B cell (primary cell): Measurements from ENCODE around the gene PHLDB1.

ENCODE experiments used
- EZH2 ChIP-seq: IDR thresholded peaks from 2 replicates; pipeline ENCODE4 v1.6.1; 2012; ENCODE audit warnings: borderline replicate concordance, low read depth, mild to moderate bottlenecking, moderate library complexity, low read length; ENCODE audit not compliant: insufficient read depth, poor library complexity, severe bottlenecking
- TF ChIP-seq, protein P1 (sequence below): fragments of 200-600 bp; IDR thresholded peaks from one replicate; pipeline ENCODE4 v1.8.0; 2022; ENCODE audit warnings: antibody characterized with exemption, mild to moderate bottlenecking

DNA sequence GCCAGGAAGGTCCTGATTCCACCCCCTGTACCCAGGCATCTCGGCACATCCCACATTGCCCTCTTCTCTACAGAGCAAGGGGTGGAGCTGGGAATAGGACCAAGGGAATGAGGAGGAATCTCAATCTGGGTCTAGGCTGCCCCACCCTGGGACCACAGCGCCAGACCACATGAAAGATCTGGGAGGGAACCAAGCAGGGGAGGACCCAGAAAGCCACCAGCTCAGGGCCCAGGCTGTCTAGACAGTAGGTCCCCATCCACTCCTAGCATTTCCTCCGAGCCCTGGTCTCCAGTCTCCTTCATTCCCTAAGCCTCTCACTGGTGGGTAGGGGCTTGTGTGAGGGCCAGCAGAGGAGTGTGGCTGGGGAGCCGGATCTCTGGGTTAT lies 11.6 kb downstream of the PHLDB1 start:
- TF ChIP-seq, protein P1, sequence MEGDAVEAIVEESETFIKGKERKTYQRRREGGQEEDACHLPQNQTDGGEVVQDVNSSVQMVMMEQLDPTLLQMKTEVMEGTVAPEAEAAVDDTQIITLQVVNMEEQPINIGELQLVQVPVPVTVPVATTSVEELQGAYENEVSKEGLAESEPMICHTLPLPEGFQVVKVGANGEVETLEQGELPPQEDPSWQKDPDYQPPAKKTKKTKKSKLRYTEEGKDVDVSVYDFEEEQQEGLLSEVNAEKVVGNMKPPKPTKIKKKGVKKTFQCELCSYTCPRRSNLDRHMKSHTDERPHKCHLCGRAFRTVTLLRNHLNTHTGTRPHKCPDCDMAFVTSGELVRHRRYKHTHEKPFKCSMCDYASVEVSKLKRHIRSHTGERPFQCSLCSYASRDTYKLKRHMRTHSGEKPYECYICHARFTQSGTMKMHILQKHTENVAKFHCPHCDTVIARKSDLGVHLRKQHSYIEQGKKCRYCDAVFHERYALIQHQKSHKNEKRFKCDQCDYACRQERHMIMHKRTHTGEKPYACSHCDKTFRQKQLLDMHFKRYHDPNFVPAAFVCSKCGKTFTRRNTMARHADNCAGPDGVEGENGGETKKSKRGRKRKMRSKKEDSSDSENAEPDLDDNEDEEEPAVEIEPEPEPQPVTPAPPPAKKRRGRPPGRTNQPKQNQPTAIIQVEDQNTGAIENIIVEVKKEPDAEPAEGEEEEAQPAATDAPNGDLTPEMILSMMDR = no peak
- no peak for TF ChIP-seq EZH2
